Measurements from ENCODE around the gene AFF1.

GRCh38 chr4:86959588-86960500, 25.0 kb downstream of the AFF1 start:
- TF ChIP-seq POLR2AphosphoS5 (IDR thresholded peaks at IDR 0.05) (no peak), EP300 (IDR thresholded peaks at IDR 0.05) (no peak), POLR2A (IDR thresholded peaks at IDR 0.05) (no peak)
- TF ChIP-seq, protein P1, sequence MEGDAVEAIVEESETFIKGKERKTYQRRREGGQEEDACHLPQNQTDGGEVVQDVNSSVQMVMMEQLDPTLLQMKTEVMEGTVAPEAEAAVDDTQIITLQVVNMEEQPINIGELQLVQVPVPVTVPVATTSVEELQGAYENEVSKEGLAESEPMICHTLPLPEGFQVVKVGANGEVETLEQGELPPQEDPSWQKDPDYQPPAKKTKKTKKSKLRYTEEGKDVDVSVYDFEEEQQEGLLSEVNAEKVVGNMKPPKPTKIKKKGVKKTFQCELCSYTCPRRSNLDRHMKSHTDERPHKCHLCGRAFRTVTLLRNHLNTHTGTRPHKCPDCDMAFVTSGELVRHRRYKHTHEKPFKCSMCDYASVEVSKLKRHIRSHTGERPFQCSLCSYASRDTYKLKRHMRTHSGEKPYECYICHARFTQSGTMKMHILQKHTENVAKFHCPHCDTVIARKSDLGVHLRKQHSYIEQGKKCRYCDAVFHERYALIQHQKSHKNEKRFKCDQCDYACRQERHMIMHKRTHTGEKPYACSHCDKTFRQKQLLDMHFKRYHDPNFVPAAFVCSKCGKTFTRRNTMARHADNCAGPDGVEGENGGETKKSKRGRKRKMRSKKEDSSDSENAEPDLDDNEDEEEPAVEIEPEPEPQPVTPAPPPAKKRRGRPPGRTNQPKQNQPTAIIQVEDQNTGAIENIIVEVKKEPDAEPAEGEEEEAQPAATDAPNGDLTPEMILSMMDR (IDR thresholded peaks at IDR 0.05), result no peak
